COLO668 (cell line): ENCODE measurements around the gene PPP1R14C.

Source experiments
- DNase-seq: peaks from one replicate; lab custom pipeline; 2025; ENCODE audit not compliant: unreplicated experiment; lab: John Stamatoyannopoulos, UW

Gene PPP1R14C

GRCh38 chr6:150290429-150290828 lies 147.6 kb downstream of the PPP1R14C start:
- DNase-seq: no peak

GRCh38 chr6:150291968-150292710 lies 149.3 kb downstream of the PPP1R14C start:
- no peak for DNase-seq

- DNase-seq: no peak
Measured at GRCh38 chr6:150293019-150293418, 150.2 kb downstream of the PPP1R14C start.

- DNase-seq: no peak
Measured at GRCh38 chr6:150293423-150294173, 150.8 kb downstream of the PPP1R14C start.

- no peak for DNase-seq
Measured at GRCh38 chr6:150296890-150297289, 154.0 kb downstream of the PPP1R14C start.

GRCh38 chr6:150297327-150298029 lies 154.6 kb downstream of the PPP1R14C start:
- DNase-seq: no peak

- no peak for DNase-seq
Measured at GRCh38 chr6:150298030-150298380, 155.2 kb downstream of the PPP1R14C start.

GRCh38 chr6:150298676-150299075 lies 155.8 kb downstream of the PPP1R14C start:
- DNase-seq: no peak
